GM23248 (cell line): ENCODE results near the gene PKNOX2.

Experiments
- EZH2 ChIP-seq: fragments of 200-600 bp; sonication (generic); IDR thresholded peaks from 2 replicates; pipeline ENCODE4 v1.6.1; 2018; ENCODE audit warnings: antibody characterized with exemption, mild to moderate bottlenecking; ENCODE audit not compliant: insufficient read depth, poor library complexity, severe bottlenecking
- EZH2phosphoT487 ChIP-seq: fragments of 200-600 bp; sonication (generic); IDR thresholded peaks from 2 replicates; pipeline ENCODE4 v1.6.1; 2018; ENCODE audit warnings: antibody characterized with exemption, moderate library complexity, mild to moderate bottlenecking, low read depth; ENCODE audit not compliant: insufficient read depth

DNA sequence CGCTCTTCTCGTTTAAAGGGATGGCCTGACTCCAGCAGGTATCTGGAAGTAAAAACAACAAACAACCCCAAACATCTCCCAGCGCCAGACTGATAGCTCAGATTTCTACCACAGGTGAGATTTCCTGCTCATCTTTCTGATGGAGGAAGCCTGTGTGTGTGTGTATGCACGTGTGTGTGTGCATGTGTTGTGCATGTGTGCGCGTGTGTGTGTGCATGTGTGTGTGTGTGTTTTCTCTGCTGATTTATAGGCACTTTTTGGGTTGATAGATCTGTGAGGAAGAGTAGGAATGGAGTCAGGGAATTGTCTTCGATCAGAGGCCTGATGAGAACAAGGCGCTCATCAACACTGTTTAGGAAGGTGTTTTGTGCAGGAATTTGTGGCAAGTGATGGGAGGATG is 103.0 kb downstream of the PKNOX2 start:
- TF ChIP-seq EZH2 (no peak), EZH2phosphoT487 (no peak)
